Measurements from ENCODE around the gene CDHR3. TPM values are rescaled to one million over a fixed set of nuclear protein-coding genes. Genes with fewer than 3 reads are reported as not detected.

The CDHR3 gene
- total RNA-seq, 1 experiment from 2014 or later: 9.2 TPM

DNA sequence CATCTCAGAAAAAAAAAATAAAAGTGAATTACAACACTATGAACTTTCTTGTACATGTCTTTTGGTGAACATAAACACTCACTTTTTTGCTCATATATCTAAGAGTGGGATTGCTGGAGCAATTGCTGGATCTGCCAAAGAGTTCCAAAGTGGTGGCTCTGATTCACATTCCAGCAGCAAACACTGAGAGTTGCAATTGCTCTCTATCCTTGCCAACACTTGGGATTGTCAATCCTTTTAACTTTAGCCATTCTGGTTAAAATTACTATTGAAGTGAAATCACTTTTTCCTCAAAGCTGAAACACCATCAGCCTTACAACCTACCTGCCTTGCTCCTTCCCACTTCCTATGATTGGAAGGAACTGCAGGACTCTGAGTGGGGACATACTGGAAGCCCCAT, 70.7 kb downstream of the CDHR3 start:
- ChIA-PET POLR2A (no interaction called here), CTCF (no interaction called here)
- H3K4me3 ChIP-seq (ENCODE audit: low read depth, low read length): no peak overlapping the region
- H3K4me3 Mint-ChIP-seq (ENCODE audit: unreplicated experiment): no peak overlapping the region
- BruUV-seq (replicated peaks): no TSS peak
- no peaks in the 10 kb centered on the region for H3K9me3 ChIP-seq
- TF ChIP-seq CTCF (IDR thresholded peaks at IDR 0.05; ENCODE audit: insufficient read depth in 1 of 2, low read depth in 1 of 2, low read length in 1 of 2, severe bottlenecking in 1 of 2, unreplicated experiment in 1 of 2): no peak
- H3K36me3 ChIP-seq (ENCODE audit: control insufficient read depth, insufficient read depth, low read length): no peaks in the 10 kb centered on the region
- no peaks in the 10 kb centered on the region for H3K9me3 Mint-ChIP-seq (ENCODE audit: unreplicated experiment)
- H3K27ac Mint-ChIP-seq (ENCODE audit: unreplicated experiment): no peak overlapping the region
- H3K27me3 ChIP-seq (replicated peaks; ENCODE audit: control insufficient read depth, insufficient read depth, low read length): no peaks in the 10 kb centered on the region
- intact Hi-C loops (cut with micrococcal nuclease; ENCODE audit: unreplicated experiment): no loop called here
- H3K4me1 ChIP-seq: no peaks in the 10 kb centered on the region
- DNase-seq: no peak
- no peaks in the 10 kb centered on the region for H3K4me1 Mint-ChIP-seq (ENCODE audit: low read depth, unreplicated experiment)
- H3K27me3 Mint-ChIP-seq (ENCODE audit: insufficient read depth, unreplicated experiment): peaks cover 4% of the 10 kb centered on the region
- no peaks in the 10 kb centered on the region for H3K36me3 Mint-ChIP-seq (ENCODE audit: insufficient read depth, unreplicated experiment)

DNA sequence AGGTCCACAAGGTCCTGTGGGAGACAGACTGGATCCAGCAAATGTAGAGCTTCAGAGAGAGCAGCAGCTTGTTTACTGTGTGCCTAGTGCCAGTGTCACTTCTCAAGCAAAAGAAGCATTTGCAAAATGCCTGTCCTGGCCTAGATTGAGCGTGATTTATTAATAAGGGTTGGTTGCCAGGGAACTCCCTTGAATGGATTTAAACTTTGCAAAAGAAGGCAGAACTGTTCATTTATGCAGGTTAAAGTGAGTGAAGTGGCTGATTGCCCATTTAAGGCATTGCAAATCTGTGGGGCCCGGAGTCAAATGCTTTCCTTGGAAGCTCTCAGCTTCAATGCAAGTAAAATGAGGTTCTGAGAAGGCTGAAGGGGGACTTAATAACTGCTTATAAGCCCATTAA, 71.3 kb downstream of the CDHR3 start:
- TF ChIP-seq CTCF (IDR thresholded peaks at IDR 0.05; ENCODE audit: insufficient read depth in 1 of 2, low read depth in 1 of 2, low read length in 1 of 2, severe bottlenecking in 1 of 2, unreplicated experiment in 1 of 2): no peak
- no TSS peak for BruUV-seq (replicated peaks)
- Mint-ChIP-seq H3K27ac (ENCODE audit: unreplicated experiment) (no peak overlapping the region), H3K4me3 (ENCODE audit: unreplicated experiment) (no peak overlapping the region), H3K36me3 (ENCODE audit: insufficient read depth, unreplicated experiment) (no peaks in the 10 kb centered on the region), H3K9me3 (ENCODE audit: unreplicated experiment) (no peaks in the 10 kb centered on the region), H3K4me1 (ENCODE audit: low read depth, unreplicated experiment) (no peaks in the 10 kb centered on the region), H3K27me3 (ENCODE audit: insufficient read depth, unreplicated experiment) (peaks cover 4% of the 10 kb centered on the region)
- no peaks in the 10 kb centered on the region for H3K27me3 ChIP-seq (replicated peaks; ENCODE audit: control insufficient read depth, insufficient read depth, low read length)
- no peaks in the 10 kb centered on the region for H3K9me3 ChIP-seq
- DNase-seq: no peak
- ChIA-PET POLR2A (no interaction called here), CTCF (interaction anchor here (0.6 kb wide), 2 partner anchors 8 to 58 kb away, joined by 3 to 4 read pairs; no protein-coding TSS in a partner anchor)
- no peak overlapping the region for H3K4me3 ChIP-seq (ENCODE audit: low read depth, low read length)
- H3K4me1 ChIP-seq: no peaks in the 10 kb centered on the region
- intact Hi-C loops (cut with micrococcal nuclease; ENCODE audit: unreplicated experiment): no loop called here
- H3K36me3 ChIP-seq (ENCODE audit: control insufficient read depth, insufficient read depth, low read length): no peaks in the 10 kb centered on the region

DNA sequence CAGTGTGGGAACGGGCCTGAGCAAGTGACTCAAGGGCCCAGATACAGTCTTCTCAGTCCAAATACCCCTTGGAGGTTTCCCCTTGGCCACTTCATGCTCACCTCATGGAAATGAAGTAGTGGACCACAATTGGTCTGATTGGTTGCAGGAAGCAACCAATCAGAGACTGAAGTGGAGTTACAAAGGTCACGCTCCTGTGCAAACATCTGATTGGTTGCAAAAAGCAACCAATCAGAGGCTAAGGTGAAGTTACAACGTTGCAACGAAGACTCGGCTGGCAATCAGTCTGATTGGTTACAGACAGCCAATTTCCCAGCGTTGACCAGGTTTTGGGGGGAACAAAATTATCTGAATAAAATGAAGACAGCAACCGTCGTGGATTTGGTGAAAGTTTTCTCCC, 72.5 kb downstream of the CDHR3 start:
- Histone ChIP-seq H3K36me3 (ENCODE audit: control insufficient read depth, insufficient read depth, low read length) (no peaks in the 10 kb centered on the region), H3K4me1 (no peaks in the 10 kb centered on the region), H3K9me3 (no peaks in the 10 kb centered on the region), H3K4me3 (ENCODE audit: low read depth, low read length) (no peak overlapping the region), H3K27me3 (replicated peaks; ENCODE audit: control insufficient read depth, insufficient read depth, low read length) (no peaks in the 10 kb centered on the region)
- no peak for TF ChIP-seq CTCF (IDR thresholded peaks at IDR 0.05; ENCODE audit: insufficient read depth in 1 of 2, low read depth in 1 of 2, low read length in 1 of 2, severe bottlenecking in 1 of 2, unreplicated experiment in 1 of 2)
- intact Hi-C loops (cut with micrococcal nuclease; ENCODE audit: unreplicated experiment): no loop called here
- ChIA-PET CTCF (interaction anchor here (0.5 kb wide), 1 partner anchor 76 kb away, joined by 3 read pairs; the partner anchor contains the start of gene SYPL1), POLR2A (no interaction called here)
- Mint-ChIP-seq H3K4me3 (ENCODE audit: unreplicated experiment) (no peak overlapping the region), H3K27me3 (ENCODE audit: insufficient read depth, unreplicated experiment) (peaks cover 4% of the 10 kb centered on the region), H3K9me3 (ENCODE audit: unreplicated experiment) (no peaks in the 10 kb centered on the region), H3K27ac (ENCODE audit: unreplicated experiment) (no peak overlapping the region), H3K36me3 (ENCODE audit: insufficient read depth, unreplicated experiment) (no peaks in the 10 kb centered on the region), H3K4me1 (ENCODE audit: low read depth, unreplicated experiment) (no peaks in the 10 kb centered on the region)
- DNase-seq: no peak
- no TSS peak for BruUV-seq (replicated peaks)
